GM12891 (cell line): ENCODE measurements around the gene RBM19.

Source experiments
- PAX5 ChIP-seq: IDR thresholded peaks from 2 replicates; pipeline ENCODE4 v1.6.1; 2011; ENCODE audit warnings: low read length, moderate library complexity, mild to moderate bottlenecking; ENCODE audit not compliant: insufficient read depth, severe bottlenecking
- POLR2A ChIP-seq: IDR thresholded peaks from 2 replicates; pipeline ENCODE4 v1.6.1; 2011; ENCODE audit warnings: low read depth, low read length, control low read depth
- POLR2AphosphoS5 ChIP-seq: IDR thresholded peaks from 2 replicates; pipeline ENCODE4 v1.6.1; 2011; ENCODE audit warnings: low read depth, low read length, control low read depth
- POU2F2 ChIP-seq: IDR thresholded peaks from 2 replicates; pipeline ENCODE4 v1.6.1; 2011; ENCODE audit warnings: low read depth, mild to moderate bottlenecking, control low read depth, low read length, moderate library complexity
- SPI1 ChIP-seq: IDR thresholded peaks from 2 replicates; pipeline ENCODE4 v1.6.1; 2011; ENCODE audit warnings: low read depth, low read length, control low read depth
- TAF1 ChIP-seq: IDR thresholded peaks from 2 replicates; pipeline ENCODE4 v1.6.1; 2011; ENCODE audit warnings: low read depth, low read length, control low read depth

DNA sequence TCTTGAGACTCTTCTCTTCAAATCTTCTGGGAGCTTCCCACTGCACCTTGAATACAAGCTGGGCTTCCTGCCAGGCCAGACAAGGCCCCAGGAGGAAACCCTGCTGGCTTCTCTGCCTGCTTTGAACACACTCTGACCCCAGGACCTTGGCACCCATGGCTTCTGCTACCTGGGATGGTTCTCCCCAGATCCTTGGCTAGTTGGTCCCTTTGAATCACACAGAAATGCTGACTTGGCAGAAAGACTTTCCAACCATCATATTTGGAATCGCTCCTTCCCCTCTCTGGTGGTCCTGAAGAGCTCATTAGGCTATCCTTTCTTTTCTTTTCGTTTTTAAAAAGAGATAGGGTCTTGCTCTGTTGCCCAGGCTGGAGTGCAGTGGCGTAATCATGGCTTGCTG, 132.7 kb downstream of the RBM19 start:
- TF ChIP-seq POLR2A (no peak), POLR2AphosphoS5 (no peak), SPI1 (no peak), TAF1 (no peak), PAX5 (no peak), POU2F2 (no peak)
